ENCODE results near the gene GFY.
"Not testable (repeated sequence)": the region's sequence is repeated elsewhere in the genome, so short reads cannot be mapped to it uniquely, and the experiment has no call there.

GFY gene

GRCh38 chr19:49470615-49470978, 45.4 kb downstream of the GFY start:
- no peak for DNase-seq (ENCODE audit: low spot score)

GRCh38 chr19:49472936-49473335, 47.7 kb downstream of the GFY start:
- DNase-seq (ENCODE audit: low spot score) = no peak

- not testable (repeated sequence) for DNase-seq (ENCODE audit: low spot score)
These were observed 48.3 kb downstream of the GFY start for GRCh38 chr19:49473501-49473867.

GRCh38 chr19:49473868-49474541, 48.8 kb downstream of the GFY start, which contains the start of gene FLT3LG:
Gene FLT3LG (plus strand): TSS chr19:49474215. CDS start chr19:49474640, 425 bp downstream.
- DNase-seq (ENCODE audit: low spot score) = peak; percentile 99

GRCh38 chr19:49474542-49474924, 49.3 kb downstream of the GFY start:
- no peak for DNase-seq (ENCODE audit: low spot score)

- no peak for DNase-seq (ENCODE audit: low spot score)
These were observed 50.2 kb downstream of the GFY start for GRCh38 chr19:49475191-49475917.

- DNase-seq (ENCODE audit: low spot score) = peak; percentile 57
These were observed 51.0 kb downstream of the GFY start for GRCh38 chr19:49475995-49476880.
